ENCODE results near the gene VPS13D.

- no peak for TF ChIP-seq ZNF384 (IDR thresholded peaks at IDR 0.05)
- TF ChIP-seq SP1 (IDR thresholded peaks at IDR 0.05): no peak
- no peak for TF ChIP-seq TARDBP (IDR thresholded peaks at IDR 0.05)
- no peak for TF ChIP-seq FOXK2 (IDR thresholded peaks at IDR 0.05)
- TF ChIP-seq FOXM1 (IDR thresholded peaks at IDR 0.05; ENCODE audit: borderline replicate concordance): no peak
- no peak for TF ChIP-seq PKNOX1 (IDR thresholded peaks at IDR 0.05)
- no peak for TF ChIP-seq SUZ12 (IDR thresholded peaks at IDR 0.05)
- no peak for TF ChIP-seq BHLHE40 (IDR thresholded peaks at IDR 0.05; ENCODE audit: borderline replicate concordance)
- no peak for TF ChIP-seq ELF4 (IDR thresholded peaks at IDR 0.05)
- no peak for TF ChIP-seq FOXA1 (IDR thresholded peaks at IDR 0.05)
- TF ChIP-seq HDGF (IDR thresholded peaks at IDR 0.05; ENCODE audit: borderline replicate concordance): no peak
- no peak for TF ChIP-seq ARNT (IDR thresholded peaks at IDR 0.05)
Observed at GRCh38 chr1:12402842-12403241, 173.0 kb downstream of the VPS13D start.
